SU-DHL-6 (cell line): ENCODE measurements around the gene ETS1.
A peak's percentile ranks its signal among the peaks of the same experiment; 100 is the strongest.

Experiments
- H2AFZ ChIP-seq: fragments of 200-600 bp; sonication (generic); 2 replicates; pipeline ENCODE4 v1.6.1; 2014; ENCODE audit warnings: low read depth, mild to moderate bottlenecking, moderate library complexity, mixed read lengths, antibody characterized with exemption, low read length; ENCODE audit not compliant: severe bottlenecking
- H3F3A ChIP-seq: fragments of 200-600 bp; shearing (Covaris generic); 2 replicates; pipeline ENCODE4 v1.6.0; 2016; ENCODE audit warnings: antibody characterized with exemption, mild to moderate bottlenecking; ENCODE audit not compliant: insufficient read depth
- H3K27ac ChIP-seq: fragments of 200-600 bp; sonication (generic); 2 replicates; pipeline ENCODE4 v1.5.1; 2016; ENCODE audit warnings: low read depth, mild to moderate bottlenecking, low read length, moderate library complexity, mixed read lengths
- H3K27me3 ChIP-seq: fragments of 200-600 bp; sonication (generic), shearing (Covaris generic); 2 replicates; pipeline ENCODE4 v1.6.0; 2014; ENCODE audit warnings: mild to moderate bottlenecking, low read length
- H3K36me3 ChIP-seq: fragments of 200-600 bp; sonication (generic); 2 replicates; pipeline ENCODE4 v1.6.1; 2014; ENCODE audit warnings: mild to moderate bottlenecking, low read length, mixed read lengths
- H3K4me2 ChIP-seq: fragments of 300-600, 200-600 bp; shearing (Covaris generic), sonication (generic); 2 replicates; pipeline ENCODE4 v1.6.0; 2014; ENCODE audit warnings: low read length, low read depth, mild to moderate bottlenecking; ENCODE audit not compliant: poor library complexity, severe bottlenecking
- H3K4me3 ChIP-seq: fragments of 200-600 bp; sonication (generic); 2 replicates; pipeline ENCODE4 v1.5.1; 2014; ENCODE audit warnings: antibody characterized with exemption, low read length, mild to moderate bottlenecking, mixed read lengths; ENCODE audit not compliant: insufficient read depth, poor library complexity, severe bottlenecking
- H3K79me2 ChIP-seq: fragments of 200-600 bp; sonication (generic); 2 replicates; pipeline ENCODE4 v1.6.1; 2014; ENCODE audit warnings: mild to moderate bottlenecking, low read length, moderate library complexity; ENCODE audit not compliant: insufficient read depth
- H3K9ac ChIP-seq: fragments of 200-600 bp; sonication (generic); 2 replicates; pipeline ENCODE4 v1.7.0; 2014; ENCODE audit warnings: mild to moderate bottlenecking, low read length
- H3K9me2 ChIP-seq: fragments of 200-600 bp; sonication (generic); replicated peaks from 2 replicates; pipeline ENCODE4 v1.6.1; 2014; ENCODE audit warnings: low read length; ENCODE audit not compliant: insufficient read depth
- H3K9me3 ChIP-seq: fragments of 200-600 bp; sonication (generic); 2 replicates; pipeline ENCODE4 v1.6.1; 2014; ENCODE audit warnings: low read length, mixed read lengths; ENCODE audit not compliant: insufficient read depth
- H4K20me1 ChIP-seq: fragments of 200-600 bp; sonication (generic); 2 replicates; pipeline ENCODE4 v1.6.1; 2014; ENCODE audit warnings: low read depth, mild to moderate bottlenecking, antibody characterized with exemption, low read length, moderate library complexity, mixed read lengths
- CTCF ChIP-seq: fragments of 200-600 bp; sonication (generic); IDR thresholded peaks from one replicate; pipeline ENCODE4 v1.5.1; 2017; ENCODE audit warnings: antibody characterized with exemption, mild to moderate bottlenecking, low read length, moderate library complexity; ENCODE audit not compliant: insufficient read depth, poor library complexity, severe bottlenecking
- EZH2phosphoT487 ChIP-seq: fragments of 200-600 bp; sonication (generic), shearing (Covaris generic); conservative IDR thresholded peaks from 2 replicates; pipeline ENCODE4 v1.6.1; 2018; ENCODE audit warnings: mild to moderate bottlenecking, antibody characterized with exemption, low read length, moderate library complexity, mixed read lengths

Gene ETS1

GRCh38 chr11:128478305-128478704 lies 109.1 kb downstream of the ETS1 start:
- peaks cover 72% of the 10 kb centered on the region for H3F3A ChIP-seq
- no peak overlapping the region for H2AFZ ChIP-seq
- H3K27me3 ChIP-seq: no peaks in the 10 kb centered on the region
- H3K79me2 ChIP-seq: peaks cover 66% of the 10 kb centered on the region; the same call in 1 of the 2 replicates
- H3K9me2 ChIP-seq: no peaks in the 10 kb centered on the region
- H3K4me2 ChIP-seq: peak overlapping the region; percentile 90
- peaks cover 21% of the 10 kb centered on the region; the same call in 1 of the 2 replicates for H3K36me3 ChIP-seq
- H4K20me1 ChIP-seq: no peaks in the 10 kb centered on the region
- H3K27ac ChIP-seq: peak overlapping the region; percentile 98
- H3K4me3 ChIP-seq: no peak overlapping the region
- TF ChIP-seq EZH2phosphoT487 (no peak), CTCF (no peak)
- H3K9ac ChIP-seq: peak overlapping the region; percentile 26; the same call in 1 of the 2 replicates
- no peaks in the 10 kb centered on the region for H3K9me3 ChIP-seq

- Histone ChIP-seq H3K27ac (peak overlapping the region; percentile 98), H3K4me2 (peak overlapping the region; percentile 90), H3K27me3 (no peaks in the 10 kb centered on the region), H2AFZ (no peak overlapping the region), H3K9me3 (no peaks in the 10 kb centered on the region), H3K9me2 (no peaks in the 10 kb centered on the region), H4K20me1 (no peaks in the 10 kb centered on the region), H3K36me3 (peaks cover 21% of the 10 kb centered on the region; the same call in 1 of the 2 replicates), H3K79me2 (peaks cover 62% of the 10 kb centered on the region; the same call in 1 of the 2 replicates), H3F3A (peaks cover 72% of the 10 kb centered on the region), H3K9ac (peak overlapping the region; percentile 26; the same call in 1 of the 2 replicates), H3K4me3 (no peak overlapping the region)
- TF ChIP-seq CTCF: no peak
- no peak for TF ChIP-seq EZH2phosphoT487
These were observed 109.5 kb downstream of the ETS1 start for GRCh38 chr11:128477811-128478210.

GRCh38 chr11:128477278-128477677 lies 110.1 kb downstream of the ETS1 start:
- Histone ChIP-seq H3K9me2 (no peaks in the 10 kb centered on the region), H3K36me3 (peaks cover 21% of the 10 kb centered on the region; the same call in 1 of the 2 replicates), H3K9me3 (no peaks in the 10 kb centered on the region), H3K27ac (peak overlapping the region; percentile 98), H3K79me2 (peaks cover 57% of the 10 kb centered on the region; the same call in 1 of the 2 replicates), H3K4me3 (no peak overlapping the region), H3K27me3 (no peaks in the 10 kb centered on the region), H3F3A (peaks cover 72% of the 10 kb centered on the region), H3K4me2 (peak overlapping the region; percentile 90), H4K20me1 (no peaks in the 10 kb centered on the region), H3K9ac (no peak overlapping the region; the same call in 1 of the 2 replicates), H2AFZ (no peak overlapping the region)
- TF ChIP-seq EZH2phosphoT487: no peak
- no peak for TF ChIP-seq CTCF
